ENCODE data around the gene COQ8A. TPM values are rescaled to one million over a fixed set of nuclear protein-coding genes. Genes with fewer than 3 reads are reported as not detected.
A peak's percentile ranks its signal among the peaks of the same experiment; 100 is the strongest.
"Not testable (repeated sequence)": the region's sequence is repeated elsewhere in the genome, so short reads cannot be mapped to it uniquely, and the experiment has no call there.

The COQ8A gene
- polyA plus RNA-seq, 3 donors, result 113 to 120 (median 114) TPM

GRCh38 chr1:226919587-226919986 is 20.5 kb upstream of the COQ8A start:
- WGBS, 3 donors, result 68 to 75% (median 73%) methylated on average over 5 of the region's 5 CpGs
- no peak overlapping the region for H3K27ac ChIP-seq (ENCODE audit: low read depth, low read length)

GRCh38 chr1:226919995-226920394 is 20.1 kb upstream of the COQ8A start:
- H3K27ac ChIP-seq (ENCODE audit: low read depth, low read length), result no peak overlapping the region
- 63 to 94% (median 86%) methylated on average over 1 of the region's 1 CpG for WGBS, 3 donors

- WGBS, 3 donors, result 31 to 79% (median 75%) methylated on average over 2 of the region's 2 CpGs
- no peak overlapping the region for H3K27ac ChIP-seq (ENCODE audit: low read depth, low read length)
Measured at GRCh38 chr1:226920446-226920894, 19.6 kb upstream of the COQ8A start.

GRCh38 chr1:226921504-226921903 is 18.6 kb upstream of the COQ8A start:
- WGBS, 3 donors, result 73 to 90% (median 89%) methylated on average over 5 of the region's 5 CpGs
- no peak overlapping the region for H3K27ac ChIP-seq (ENCODE audit: low read depth, low read length)

- H3K27ac ChIP-seq (ENCODE audit: low read depth, low read length), result not testable (repeated sequence)
- 93 to 98% (median 94%) methylated on average over 4 to 5 of the region's 5 CpGs for WGBS, 3 donors
Measured at GRCh38 chr1:226929260-226930111, 10.6 kb upstream of the COQ8A start.

- 63 to 97% (median 95%) methylated on average over 3 of the region's 3 CpGs for WGBS, 3 donors
- no peak overlapping the region for H3K27ac ChIP-seq (ENCODE audit: low read depth, low read length)
Measured at GRCh38 chr1:226934483-226935237, 5.4 kb upstream of the COQ8A start.

- H3K27ac ChIP-seq (ENCODE audit: low read depth, low read length), result no peak overlapping the region
- 69 to 75% (median 73%) methylated on average over 10 of the region's 10 CpGs for WGBS, 3 donors
Measured at GRCh38 chr1:226937940-226938725, 2.0 kb upstream of the COQ8A start.

- peak overlapping the region; percentile 60 for H3K27ac ChIP-seq (ENCODE audit: low read depth, low read length)
- 3 to 7% (median 6%) methylated on average over 12 of the region's 12 CpGs for WGBS, 3 donors
Measured at GRCh38 chr1:226938903-226939437, 1.1 kb upstream of the COQ8A start.

GRCh38 chr1:226939438-226940028 is 561 bp upstream of the COQ8A start:
- 0% methylated on average over 51 of the region's 51 CpGs for WGBS, 3 donors
- H3K27ac ChIP-seq (ENCODE audit: low read depth, low read length), result peak overlapping the region; percentile 60

GRCh38 chr1:226940806-226941067 is 643 bp downstream of the COQ8A start:
- H3K27ac ChIP-seq (ENCODE audit: low read depth, low read length), result no peak overlapping the region
- 18 to 34% (median 28%) methylated on average over 6 of the region's 6 CpGs for WGBS, 3 donors

GRCh38 chr1:226942392-226942791 is 2.3 kb downstream of the COQ8A start:
- no peak overlapping the region for H3K27ac ChIP-seq (ENCODE audit: low read depth, low read length)
- 36 to 80% (median 76%) methylated on average over 3 of the region's 3 CpGs for WGBS, 3 donors

GRCh38 chr1:226943156-226943555 is 3.1 kb downstream of the COQ8A start:
- 49 to 61% (median 59%) methylated on average over 5 of the region's 5 CpGs for WGBS, 3 donors
- H3K27ac ChIP-seq (ENCODE audit: low read depth, low read length), result no peak overlapping the region

GRCh38 chr1:226943927-226944326 is 3.8 kb downstream of the COQ8A start:
- no peak overlapping the region for H3K27ac ChIP-seq (ENCODE audit: low read depth, low read length)
- WGBS, 3 donors, result 54 to 91% (median 91%) methylated on average over 2 of the region's 2 CpGs

- 29 to 60% (median 58%) methylated on average over 19 of the region's 19 CpGs for WGBS, 3 donors
- H3K27ac ChIP-seq (ENCODE audit: low read depth, low read length), result no peak overlapping the region
Measured at GRCh38 chr1:226945106-226945857, 5.2 kb downstream of the COQ8A start.

- WGBS, 3 donors, result 28 to 79% (median 73%) methylated on average over 8 of the region's 8 CpGs
- no peak overlapping the region for H3K27ac ChIP-seq (ENCODE audit: low read depth, low read length)
Measured at GRCh38 chr1:226945858-226946245, 5.8 kb downstream of the COQ8A start.

GRCh38 chr1:226946285-226946684 is 6.2 kb downstream of the COQ8A start:
- H3K27ac ChIP-seq (ENCODE audit: low read depth, low read length), result no peak overlapping the region
- 69 to 85% (median 82%) methylated on average over 9 of the region's 9 CpGs for WGBS, 3 donors

GRCh38 chr1:226946841-226947240 is 6.7 kb downstream of the COQ8A start:
- no peak overlapping the region for H3K27ac ChIP-seq (ENCODE audit: low read depth, low read length)
- WGBS, 3 donors, result 30 to 82% (median 79%) methylated on average over 3 of the region's 3 CpGs

- 92 to 100% (median 92%) methylated on average over 2 of the region's 2 CpGs for WGBS, 3 donors
- no peak overlapping the region for H3K27ac ChIP-seq (ENCODE audit: low read depth, low read length)
Measured at GRCh38 chr1:226948051-226948450, 8.0 kb downstream of the COQ8A start.

Data from adipose tissue (tissue), 3 donors.